Body of pancreas (tissue), 4 donors: Measurements from ENCODE around the gene TSFM.

Experiments used
- POLR2A ChIP-seq, 3 donors: fragments of 450-650 bp; IDR thresholded peaks; one replicate each; pipeline ENCODE4 v1.6.1; 2016; ENCODE audit warnings: antibody characterized with exemption in 3 of 3, mild to moderate bottlenecking in 2 of 3
- TF ChIP-seq, protein P1 (sequence below), 7 experiments: fragments of 450-650 bp in 4 of 7; fragments of 200-600 bp in 3 of 7; sonication (generic) in 3 of 7; IDR thresholded peaks; one replicate each; pipeline ENCODE4 v1.5.1; 2016 to 2019; ENCODE audit warnings: antibody characterized with exemption in 7 of 7

- TF ChIP-seq POLR2A (IDR thresholded peaks at IDR 0.05) = no peak
- TF ChIP-seq, protein P1, sequence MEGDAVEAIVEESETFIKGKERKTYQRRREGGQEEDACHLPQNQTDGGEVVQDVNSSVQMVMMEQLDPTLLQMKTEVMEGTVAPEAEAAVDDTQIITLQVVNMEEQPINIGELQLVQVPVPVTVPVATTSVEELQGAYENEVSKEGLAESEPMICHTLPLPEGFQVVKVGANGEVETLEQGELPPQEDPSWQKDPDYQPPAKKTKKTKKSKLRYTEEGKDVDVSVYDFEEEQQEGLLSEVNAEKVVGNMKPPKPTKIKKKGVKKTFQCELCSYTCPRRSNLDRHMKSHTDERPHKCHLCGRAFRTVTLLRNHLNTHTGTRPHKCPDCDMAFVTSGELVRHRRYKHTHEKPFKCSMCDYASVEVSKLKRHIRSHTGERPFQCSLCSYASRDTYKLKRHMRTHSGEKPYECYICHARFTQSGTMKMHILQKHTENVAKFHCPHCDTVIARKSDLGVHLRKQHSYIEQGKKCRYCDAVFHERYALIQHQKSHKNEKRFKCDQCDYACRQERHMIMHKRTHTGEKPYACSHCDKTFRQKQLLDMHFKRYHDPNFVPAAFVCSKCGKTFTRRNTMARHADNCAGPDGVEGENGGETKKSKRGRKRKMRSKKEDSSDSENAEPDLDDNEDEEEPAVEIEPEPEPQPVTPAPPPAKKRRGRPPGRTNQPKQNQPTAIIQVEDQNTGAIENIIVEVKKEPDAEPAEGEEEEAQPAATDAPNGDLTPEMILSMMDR (IDR thresholded peaks at IDR 0.05) = no peak
Observed at GRCh38 chr12:57781801-57782200, 786 bp upstream of the TSFM start.
